ENCODE results near the gene EXOG.

- TF ChIP-seq CTCF (IDR thresholded peaks at IDR 0.05) (no peak), POLR2A (IDR thresholded peaks at IDR 0.05) (no peak)
Measured at GRCh38 chr3:38490281-38491030, 5.7 kb upstream of the EXOG start.

All from lower leg skin (tissue), 3 donors.